Daoy (cell line): ENCODE data around the gene NOTCH1. TPM values are rescaled to one million over a fixed set of nuclear protein-coding genes. Genes with fewer than 3 reads are reported as not detected.

Experiments
- DNase-seq: peaks from one replicate; pipeline ENCODE4 v3.0.0-alpha.2; 2015; ENCODE audit warnings: low read depth
- total RNA-seq: library from RNA; depleted of rRNA; stranded (reverse); fragments of >200 nt; shearing (Covaris generic); gene quantifications from 2 replicates; pipeline ENCODE4 v1.2.3, GENCODE V29; 2014

NOTCH1 gene
- total RNA-seq, 1 experiment from 2014 or later: 8.7 TPM

DNA sequence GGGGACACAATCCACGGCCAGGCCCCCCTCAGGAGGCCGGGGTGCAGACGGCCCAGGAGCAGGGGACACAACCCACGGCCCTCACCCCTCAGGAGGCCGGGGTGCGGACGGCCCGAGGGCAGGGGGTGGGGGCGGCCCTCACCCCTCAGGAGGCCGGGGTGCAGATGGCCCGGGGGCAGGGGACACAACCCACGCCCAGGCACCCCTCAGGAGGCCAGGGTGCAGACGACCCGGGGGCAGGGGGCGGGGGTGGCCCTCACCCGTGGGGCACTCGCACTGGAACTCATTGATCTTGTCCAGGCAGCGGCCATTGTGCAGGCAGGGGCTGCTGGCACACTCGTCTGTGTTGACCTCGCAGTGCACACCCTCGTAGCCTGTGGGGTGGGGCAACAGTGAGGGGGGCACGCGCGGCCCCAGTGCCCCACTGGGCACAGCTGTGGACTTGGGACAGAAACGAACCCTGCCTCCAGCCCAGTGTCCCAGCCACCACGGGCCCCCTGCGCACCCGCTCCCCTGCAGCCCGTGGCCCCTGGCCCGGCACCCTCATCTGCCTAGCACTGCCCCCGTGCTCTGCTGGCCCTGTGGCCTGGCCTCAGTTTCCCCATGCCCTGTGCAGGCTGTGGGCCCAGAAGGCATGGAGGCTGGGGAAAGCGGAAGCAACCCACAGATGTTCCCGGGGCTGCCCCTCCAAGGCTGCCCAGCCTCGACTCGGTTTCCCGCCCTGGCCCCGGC, 28.7 kb downstream of the NOTCH1 start:
- DNase-seq: no peak

- no peak for DNase-seq
These were observed 29.6 kb downstream of the NOTCH1 start for GRCh38 chr9:136516191-136516654.

DNA sequence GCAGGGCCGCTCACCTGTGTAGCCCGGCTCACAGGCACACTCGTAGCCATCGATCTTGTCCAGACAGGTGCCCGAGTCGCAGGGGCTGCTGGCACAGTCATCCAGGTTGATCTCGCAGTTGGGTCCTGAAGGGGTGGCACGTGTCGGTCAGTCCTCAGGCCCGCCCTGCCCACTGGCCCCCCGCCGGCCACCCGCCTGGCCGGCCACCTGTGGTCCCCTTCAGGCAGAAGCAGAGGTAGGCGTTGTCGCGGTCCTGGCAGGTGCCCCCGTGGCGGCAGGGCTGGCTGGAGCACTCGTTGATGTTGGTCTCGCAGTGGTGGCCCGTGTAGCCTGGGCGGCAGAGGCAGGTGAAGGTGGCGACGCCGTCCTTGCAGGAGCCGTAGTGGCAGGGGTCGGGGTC, 30.6 kb downstream of the NOTCH1 start:
- DNase-seq: no peak

GRCh38 chr9:136514022-136514714, 31.7 kb downstream of the NOTCH1 start:
- DNase-seq: no peak

GRCh38 chr9:136513191-136513590, 32.7 kb downstream of the NOTCH1 start:
- DNase-seq: no peak

GRCh38 chr9:136512651-136513071, 33.2 kb downstream of the NOTCH1 start:
- no peak for DNase-seq

GRCh38 chr9:136511670-136512592, 33.9 kb downstream of the NOTCH1 start:
- DNase-seq: no peak

DNA sequence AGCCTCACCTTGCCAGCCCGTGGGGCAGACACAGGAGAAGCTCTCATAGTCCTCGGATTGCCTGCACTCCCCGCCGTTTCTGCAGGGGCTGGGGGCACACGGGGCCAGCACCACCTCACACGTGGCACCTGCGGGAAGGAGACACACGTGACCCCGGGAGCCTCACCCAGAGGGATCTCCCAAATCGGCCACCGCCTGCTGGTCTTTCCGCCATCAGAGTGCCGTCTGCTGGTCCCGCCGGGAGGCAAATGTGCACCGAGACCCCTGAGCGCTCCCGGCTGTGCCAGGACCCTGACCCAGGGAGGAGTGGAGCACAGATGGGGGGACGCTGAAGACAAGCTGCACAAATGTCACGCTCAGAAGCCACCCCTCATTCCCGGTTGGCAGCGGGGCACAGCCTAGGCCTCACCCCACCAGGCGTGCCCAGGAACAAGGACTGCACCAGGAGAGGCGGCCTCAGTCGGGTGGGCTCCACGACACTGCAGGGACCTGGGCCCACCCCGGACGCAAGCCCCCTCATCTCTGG, 34.6 kb downstream of the NOTCH1 start:
- no peak for DNase-seq

DNA sequence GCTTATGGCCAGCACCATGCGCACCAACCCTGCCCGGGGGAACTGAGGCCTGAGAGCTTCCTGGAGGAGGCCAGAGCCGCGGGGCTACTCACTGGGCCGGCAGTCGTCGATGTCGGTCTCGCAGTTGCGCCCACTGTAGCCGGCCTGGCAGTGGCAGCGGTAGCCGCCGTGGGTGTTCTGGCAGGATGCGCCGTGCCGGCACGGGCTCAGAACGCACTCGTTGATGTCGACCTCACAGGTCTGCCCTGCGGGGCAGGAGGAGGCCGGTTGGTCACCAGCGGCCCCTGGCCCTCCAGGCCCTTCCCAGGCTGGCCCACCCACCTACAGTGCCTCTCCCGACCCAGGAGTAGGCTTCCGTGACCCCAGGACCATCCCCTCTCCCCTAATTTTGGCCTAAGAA, 35.3 kb downstream of the NOTCH1 start:
- no peak for DNase-seq

DNA sequence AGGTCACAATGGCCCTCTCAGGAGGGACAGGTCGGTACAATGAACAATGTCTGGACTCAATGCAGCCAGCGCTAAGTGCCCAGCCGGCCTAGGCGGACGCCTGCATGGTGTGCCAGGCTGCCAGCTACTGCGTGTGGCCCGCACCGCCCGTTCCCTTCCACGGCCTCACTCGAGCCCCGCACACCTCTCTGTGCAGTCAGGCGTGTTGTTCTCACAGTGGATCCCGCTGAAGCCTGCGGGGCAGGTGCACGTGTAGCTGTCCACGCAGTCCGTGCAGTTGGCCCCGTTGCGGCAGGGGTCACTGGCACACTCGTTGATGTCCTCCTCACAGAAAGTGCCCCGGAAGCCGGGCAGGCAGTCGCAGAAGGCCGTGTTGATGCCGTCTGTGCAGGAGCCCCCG, 36.3 kb downstream of the NOTCH1 start:
- DNase-seq: no peak

- DNase-seq: no peak
These were observed 36.9 kb downstream of the NOTCH1 start for GRCh38 chr9:136508729-136509500.

DNA sequence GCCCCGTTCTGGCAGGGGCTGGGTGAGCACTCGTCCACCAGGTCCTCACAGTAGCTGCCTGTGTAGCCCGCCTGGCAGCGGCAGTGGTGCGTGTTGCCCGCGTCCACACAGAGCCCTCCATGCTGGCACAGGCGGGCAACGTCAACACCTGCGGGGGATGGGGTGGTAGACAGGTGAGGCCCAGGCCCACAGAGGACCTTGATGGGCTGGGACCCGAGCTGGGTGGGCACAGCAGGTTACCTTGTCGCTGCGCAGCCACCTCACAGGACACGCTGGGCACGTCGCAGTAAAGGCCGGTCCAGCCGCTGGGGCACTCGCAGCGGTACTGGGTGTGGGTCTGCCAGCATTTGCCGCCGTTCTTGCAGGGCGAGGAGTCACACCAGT, 37.9 kb downstream of the NOTCH1 start:
- no peak for DNase-seq

DNA sequence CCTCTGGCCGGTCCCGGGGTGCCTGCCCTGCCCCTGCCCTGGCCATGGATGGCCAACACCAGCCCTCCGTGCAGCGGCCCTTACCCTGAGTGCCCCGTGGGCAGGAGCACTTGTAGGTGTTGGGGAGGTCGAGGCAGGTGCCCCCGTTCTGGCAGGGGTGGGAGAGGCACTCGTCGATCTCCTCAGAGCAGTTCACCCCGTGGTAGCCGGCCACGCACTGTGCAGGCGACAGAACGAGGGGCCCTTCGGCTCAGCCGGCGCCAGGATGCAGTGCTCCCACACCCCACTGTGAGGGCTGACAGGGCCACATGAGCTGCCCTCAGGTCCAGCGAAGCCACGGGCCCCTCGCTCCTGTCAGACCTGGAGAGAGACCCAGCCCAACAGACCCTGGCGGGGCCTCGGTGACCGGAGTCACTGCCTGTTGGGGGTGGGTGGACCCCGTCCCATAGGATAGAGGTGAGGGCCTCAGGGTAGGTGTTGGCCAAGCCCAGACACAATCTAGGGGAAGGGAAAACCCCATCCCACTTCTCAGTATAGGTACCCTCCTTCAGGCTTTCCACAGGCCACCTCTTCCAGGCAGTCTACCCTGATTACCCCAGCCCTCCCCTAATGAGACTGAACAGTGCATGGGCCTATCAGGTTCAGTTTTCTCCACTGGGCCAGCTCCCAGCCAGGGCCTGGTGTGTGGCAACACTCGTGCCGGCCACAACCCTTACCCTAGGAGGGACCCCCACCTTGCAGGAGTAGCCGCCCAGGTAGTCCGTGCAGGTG, 38.4 kb downstream of the NOTCH1 start:
- no peak for DNase-seq

DNA sequence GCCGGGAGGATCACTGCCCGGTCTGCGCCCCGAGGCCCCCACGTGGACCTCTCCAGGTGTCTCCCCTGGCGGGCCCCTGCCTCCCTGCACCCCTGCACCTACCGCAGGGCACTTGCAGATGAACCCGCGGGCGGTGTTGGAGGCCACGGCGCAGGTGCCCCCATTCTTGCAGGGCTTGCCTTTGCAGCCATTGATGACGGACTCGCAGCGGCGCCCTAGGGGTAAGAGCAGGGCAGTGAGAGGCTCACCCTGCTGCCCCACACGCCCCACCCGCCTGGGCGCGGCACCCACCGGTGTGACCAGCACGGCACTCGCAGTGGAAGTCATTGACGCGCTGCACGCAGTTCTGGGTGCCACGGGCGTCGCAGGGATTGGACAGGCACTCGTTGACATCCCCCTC, 39.4 kb downstream of the NOTCH1 start:
- DNase-seq: no peak

- no peak for DNase-seq
These were observed 40.1 kb downstream of the NOTCH1 start for GRCh38 chr9:136505406-136506403.

DNA sequence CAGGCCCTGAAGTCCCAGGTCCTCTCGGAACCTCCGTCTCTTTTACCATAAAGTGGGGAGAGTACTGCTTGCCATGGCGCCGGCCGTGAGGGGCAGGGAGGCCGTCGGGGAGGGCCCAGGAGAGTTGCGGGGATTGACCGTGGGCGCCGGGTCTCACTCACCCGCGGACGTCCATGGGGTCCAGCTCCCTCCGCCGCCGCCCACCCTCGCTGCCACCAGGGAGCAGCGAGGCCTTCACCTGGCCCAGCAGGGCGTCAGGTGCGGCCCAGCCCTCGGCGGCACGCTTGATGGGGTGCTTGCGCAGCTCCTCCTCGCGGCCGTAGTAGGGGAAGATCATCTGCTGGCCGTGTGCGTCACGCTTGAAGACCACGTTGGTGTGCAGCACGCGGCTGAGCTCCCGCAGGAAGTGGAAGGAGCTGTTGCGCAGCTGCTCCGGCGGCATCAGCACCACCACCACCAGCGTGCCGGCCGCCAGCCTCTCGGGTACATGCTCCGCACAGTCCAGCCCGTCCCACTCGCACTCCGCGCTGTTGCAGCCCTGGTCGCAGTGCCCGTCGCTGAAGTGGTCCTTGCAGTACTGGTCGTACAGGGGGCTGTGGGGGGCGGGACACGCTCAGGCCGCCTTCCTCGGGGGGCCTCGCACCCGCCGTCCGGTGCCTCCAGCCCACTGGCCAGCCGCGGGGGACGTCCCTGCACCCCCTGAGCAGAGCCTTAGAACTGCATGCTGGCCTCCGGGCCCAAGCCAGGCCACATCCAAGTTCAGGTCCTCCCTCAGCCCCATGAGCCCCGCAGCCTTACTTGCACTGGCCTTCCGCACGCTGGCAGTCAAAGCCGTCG, 41.1 kb downstream of the NOTCH1 start:
- no peak for DNase-seq

GRCh38 chr9:136502940-136503550, 42.8 kb downstream of the NOTCH1 start:
- no peak for DNase-seq

- DNase-seq: no peak
These were observed 43.7 kb downstream of the NOTCH1 start for GRCh38 chr9:136502196-136502595.
